PC-9 (cell line): Measurements from ENCODE around the gene GRID2.

ENCODE experiments used
- CTCF ChIP-seq: fragments of 200-600 bp; sonication (generic); conservative IDR thresholded peaks from 2 replicates; pipeline ENCODE4 v1.6.1; 2017; ENCODE audit warnings: mixed run types, antibody characterized with exemption, mild to moderate bottlenecking, moderate library complexity
- EZH2 ChIP-seq: fragments of 200-600 bp; sonication (generic); IDR thresholded peaks from 2 replicates; pipeline ENCODE4 v1.8.0; 2017; ENCODE audit warnings: antibody characterized with exemption, low read depth

DNA sequence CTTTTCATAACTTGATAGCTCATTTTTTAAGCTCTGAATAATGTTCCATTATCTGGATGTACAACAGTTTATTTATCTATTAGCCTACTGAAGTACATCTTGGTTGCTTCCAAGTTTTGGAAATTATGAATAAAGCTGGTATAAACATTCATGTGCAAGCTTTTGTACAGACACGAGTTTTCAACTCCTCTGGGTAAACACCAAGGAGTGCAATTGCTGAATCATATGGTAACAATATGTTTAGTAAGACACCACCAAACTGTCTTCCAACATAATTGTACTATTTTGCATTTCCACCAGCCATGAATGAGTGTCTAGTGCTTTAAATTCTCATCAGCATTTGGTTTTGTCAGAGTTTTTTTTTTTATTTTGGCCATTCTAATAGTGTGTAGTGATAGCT is 1258.1 kb downstream of the GRID2 start:
- TF ChIP-seq CTCF (no peak), EZH2 (no peak)
